Neutrophil (primary cell): ENCODE results near the gene CACNA1C.

Source experiments
- H3K27ac ChIP-seq: fragments of 200-600 bp; sonication (generic); 2 replicates; pipeline ENCODE4 v1.5.1; 2016; ENCODE audit warnings: mild to moderate bottlenecking, moderate library complexity
- H3K27me3 ChIP-seq: fragments of 200-600 bp; sonication (generic); 2 replicates; pipeline ENCODE4 v1.6.0; 2016; ENCODE audit warnings: mild to moderate bottlenecking
- H3K36me3 ChIP-seq: fragments of 200-600 bp; sonication (generic); 2 replicates; pipeline ENCODE4 v1.5.1; 2017
- H3K4me1 ChIP-seq, 2 experiments: fragments of 200-600 bp in 1 of 2; sonication (generic) in 1 of 2; 1 replicate in 1 of 2; 2 replicates in 1 of 2; pipeline versions ENCODE4 v1.5.1 to v1.6.1; 2013 to 2016; ENCODE audit warnings: low read depth in 1 of 2, low read length in 1 of 2, mild to moderate bottlenecking in 1 of 2, moderate library complexity in 1 of 2; ENCODE audit not compliant: control insufficient read depth in 1 of 2, insufficient read depth in 1 of 2
- H3K4me3 ChIP-seq, 2 experiments: fragments of 200-600 bp in 1 of 2; sonication (generic) in 1 of 2; 1 replicate in 1 of 2; 2 replicates in 1 of 2; pipeline ENCODE4 v1.5.1; 2013 to 2016; ENCODE audit warnings: low read depth in 1 of 2, low read length in 1 of 2, mild to moderate bottlenecking in 1 of 2, moderate library complexity in 1 of 2
- H3K9me3 ChIP-seq: fragments of 200-600 bp; sonication (generic); 2 replicates; pipeline ENCODE4 v1.5.1; 2016
- CTCF ChIP-seq: fragments of 200-600 bp; sonication (generic); IDR thresholded peaks from 2 replicates; pipeline ENCODE4 v1.5.1; 2016; ENCODE audit warnings: antibody characterized with exemption

Gene CACNA1C

GRCh38 chr12:2513141-2514037 lies 460.6 kb downstream of the CACNA1C start:
- no peak overlapping the region for H3K27ac ChIP-seq
- H3K4me3 ChIP-seq: no peak overlapping the region
- no peaks in the 10 kb centered on the region for H3K9me3 ChIP-seq
- no peaks in the 10 kb centered on the region for H3K36me3 ChIP-seq
- no peaks in the 10 kb centered on the region for H3K4me1 ChIP-seq
- no peak for TF ChIP-seq CTCF
- H3K27me3 ChIP-seq: no peaks in the 10 kb centered on the region

GRCh38 chr12:2514038-2514340 lies 461.2 kb downstream of the CACNA1C start:
- Histone ChIP-seq H3K9me3 (no peaks in the 10 kb centered on the region), H3K27ac (no peak overlapping the region), H3K36me3 (no peaks in the 10 kb centered on the region), H3K4me1 (no peaks in the 10 kb centered on the region), H3K27me3 (no peaks in the 10 kb centered on the region), H3K4me3 (no peak overlapping the region)
- no peak for TF ChIP-seq CTCF

- Histone ChIP-seq H3K36me3 (no peaks in the 10 kb centered on the region), H3K4me3 (no peak overlapping the region), H3K27me3 (no peaks in the 10 kb centered on the region), H3K4me1 (no peaks in the 10 kb centered on the region), H3K9me3 (no peaks in the 10 kb centered on the region), H3K27ac (no peak overlapping the region)
- no peak for TF ChIP-seq CTCF
These were observed 468.0 kb downstream of the CACNA1C start for GRCh38 chr12:2520722-2521246.

GRCh38 chr12:2523317-2523716 lies 470.5 kb downstream of the CACNA1C start:
- H3K4me3 ChIP-seq: no peak overlapping the region
- TF ChIP-seq CTCF: no peak
- no peaks in the 10 kb centered on the region for H3K9me3 ChIP-seq

GRCh38 chr12:2523844-2524243 lies 471.1 kb downstream of the CACNA1C start:
- no peak overlapping the region for H3K4me3 ChIP-seq
- no peak for TF ChIP-seq CTCF
- H3K27ac ChIP-seq: no peak overlapping the region
- no peaks in the 10 kb centered on the region for H3K36me3 ChIP-seq
- no peaks in the 10 kb centered on the region for H3K9me3 ChIP-seq
- H3K4me1 ChIP-seq: no peaks in the 10 kb centered on the region
- no peaks in the 10 kb centered on the region for H3K27me3 ChIP-seq

More at GRCh38 chr12:2523317-2523716, 470.5 kb downstream of the CACNA1C start:
- H3K27ac ChIP-seq: no peak overlapping the region
- no peaks in the 10 kb centered on the region for H3K36me3 ChIP-seq
- no peaks in the 10 kb centered on the region for H3K4me1 ChIP-seq
- H3K27me3 ChIP-seq: no peaks in the 10 kb centered on the region
